GM19372 (cell line): ENCODE results near the gene CFAP91.
"Not testable (repeated sequence)": the region's sequence is repeated elsewhere in the genome, so short reads cannot be mapped to it uniquely, and the experiment has no call there.

Experiments used
- ATAC-seq: cut with Tn5 transposase; IDR thresholded peaks from one replicate; pipeline ENCODE4 v1.9.1; 2021; ENCODE audit warnings: mild to moderate bottlenecking, low read depth, moderate library complexity; ENCODE audit not compliant: unreplicated experiment

The CFAP91 gene

GRCh38 chr3:119676771-119677640, 25.8 kb upstream of the CFAP91 start, which contains the start of gene COX17:
TSS of gene COX17 (minus strand) at chr3:119677406. CDS start at chr3:119677310, 96 bp downstream.
- ATAC-seq, result peak; percentile 88

- ATAC-seq, result no peak
Measured at GRCh38 chr3:119677641-119677934, 25.2 kb upstream of the CFAP91 start.

GRCh38 chr3:119678209-119678608, 24.6 kb upstream of the CFAP91 start:
- not testable (repeated sequence) for ATAC-seq

- no peak for ATAC-seq
Measured at GRCh38 chr3:119679874-119680273, 22.9 kb upstream of the CFAP91 start.

- no peak for ATAC-seq
Measured at GRCh38 chr3:119681279-119681678, 21.5 kb upstream of the CFAP91 start.

GRCh38 chr3:119683421-119683820, 19.4 kb upstream of the CFAP91 start:
- no peak for ATAC-seq

- ATAC-seq, result no peak
Measured at GRCh38 chr3:119690043-119690656, 12.7 kb upstream of the CFAP91 start.

GRCh38 chr3:119695480-119695879, 7.3 kb upstream of the CFAP91 start:
- no peak for ATAC-seq

- ATAC-seq, result peak; percentile 32
Measured at GRCh38 chr3:119697394-119697793, 5.4 kb upstream of the CFAP91 start.

- peak; percentile 32 for ATAC-seq
Measured at GRCh38 chr3:119700269-119700919, 2.4 kb upstream of the CFAP91 start.

GRCh38 chr3:119700920-119701734, 1.7 kb upstream of the CFAP91 start:
- peak; percentile 2 for ATAC-seq

GRCh38 chr3:119703820-119704531, 1.2 kb downstream of the CFAP91 start:
- ATAC-seq, result no peak

- ATAC-seq, result no peak
Measured at GRCh38 chr3:119715105-119715504, 12.3 kb downstream of the CFAP91 start.

GRCh38 chr3:119716998-119717397, 14.2 kb downstream of the CFAP91 start:
- ATAC-seq, result no peak

GRCh38 chr3:119717520-119717919, 14.7 kb downstream of the CFAP91 start:
- ATAC-seq, result no peak

GRCh38 chr3:119723022-119723421, 20.2 kb downstream of the CFAP91 start:
- no peak for ATAC-seq

GRCh38 chr3:119726909-119727308, 24.1 kb downstream of the CFAP91 start:
- ATAC-seq, result no peak

- ATAC-seq, result no peak
Measured at GRCh38 chr3:119729996-119730395, 27.2 kb downstream of the CFAP91 start.

- no peak for ATAC-seq
Measured at GRCh38 chr3:119731560-119732343, 28.9 kb downstream of the CFAP91 start.
